ENCODE data around the gene WWOX.

DNA sequence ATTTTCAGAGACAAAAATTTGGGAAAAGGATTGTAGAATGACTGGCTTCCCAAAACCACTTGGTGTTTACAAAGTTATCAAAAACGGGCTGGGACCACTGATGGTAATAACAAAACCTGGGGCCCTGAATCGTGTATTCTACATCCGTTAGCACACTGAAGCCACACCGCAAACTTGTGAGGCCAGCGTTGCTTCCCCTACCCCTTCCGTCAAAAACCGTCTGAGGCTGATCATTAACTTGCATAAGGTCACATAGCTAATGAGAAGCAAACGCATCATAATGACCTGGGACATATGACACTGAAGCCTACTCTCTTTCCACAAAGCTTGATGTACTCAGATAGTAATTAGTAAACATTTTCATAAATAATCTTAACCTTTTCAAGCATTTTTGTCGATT lies 796.8 kb downstream of the WWOX start:
- TF ChIP-seq POLR2A (IDR thresholded peaks at IDR 0.05; ENCODE audit: low read length) = no peak
- no peak for TF ChIP-seq GATA1 (IDR thresholded peaks at IDR 0.05; ENCODE audit: low read depth, low read length)
